HepG2 (cell line): ENCODE data around the gene STK11. TPM values are rescaled to one million over a fixed set of nuclear protein-coding genes. Genes with fewer than 3 reads are reported as not detected.

Experiments
- FOXO1 ChIP-seq: sonication (generic); formaldehyde crosslinking; IDR thresholded peaks from 2 replicates; pipeline ENCODE4 v1.4.0; 2020; ENCODE audit warnings: missing genetic modification reagents
- HOXA9 ChIP-seq: sonication (generic); formaldehyde crosslinking; IDR thresholded peaks from 2 replicates; pipeline ENCODE4 v1.8.1; 2022; ENCODE audit warnings: missing genetic modification reagents, mild to moderate bottlenecking, moderate library complexity, borderline replicate concordance
- PHF5A ChIP-seq: IDR thresholded peaks from one replicate; pipeline ENCODE4 v1.6.1; 2018; ENCODE audit warnings: low read depth, missing genetic modification reagents; ENCODE audit not compliant: unreplicated experiment
- POGZ ChIP-seq: sonication (generic); formaldehyde crosslinking; IDR thresholded peaks from 2 replicates; pipeline ENCODE4 v1.4.0; 2020; ENCODE audit warnings: mild to moderate bottlenecking, missing genetic modification reagents
- RELA ChIP-seq: sonication (generic); formaldehyde crosslinking; IDR thresholded peaks from 2 replicates; pipeline ENCODE4 v1.4.0; 2020; ENCODE audit warnings: missing genetic modification reagents
- STAG1 ChIP-seq: sonication (generic); formaldehyde crosslinking; IDR thresholded peaks from 2 replicates; pipeline ENCODE4 v1.4.0; 2020; ENCODE audit warnings: missing genetic modification reagents
- STAT5B ChIP-seq: sonication (generic); formaldehyde crosslinking; IDR thresholded peaks from 2 replicates; pipeline ENCODE4 v1.4.0; 2020; ENCODE audit warnings: missing genetic modification reagents
- YEATS4 ChIP-seq: sonication (generic); formaldehyde crosslinking; IDR thresholded peaks from 2 replicates; pipeline ENCODE4 v1.4.0; 2020; ENCODE audit warnings: missing genetic modification reagents, borderline replicate concordance
- ZC3H13 ChIP-seq: sonication (generic); formaldehyde crosslinking; IDR thresholded peaks from 2 replicates; pipeline ENCODE4 v1.8.1; 2023; ENCODE audit warnings: mild to moderate bottlenecking, missing genetic modification reagents, moderate library complexity
- ZNF335 ChIP-seq: sonication (generic); formaldehyde crosslinking; IDR thresholded peaks from 2 replicates; pipeline ENCODE4 v1.4.0; 2020; ENCODE audit warnings: missing genetic modification reagents
- ZNF790 ChIP-seq: sonication (generic); formaldehyde crosslinking; IDR thresholded peaks from 2 replicates; pipeline ENCODE4 v1.8.0; 2022; ENCODE audit warnings: missing genetic modification reagents, mild to moderate bottlenecking, borderline replicate concordance
- ZSCAN21 ChIP-seq: sonication (generic); formaldehyde crosslinking; IDR thresholded peaks from 2 replicates; pipeline ENCODE4 v1.8.0; 2022; ENCODE audit warnings: mild to moderate bottlenecking, missing genetic modification reagents, moderate library complexity, borderline replicate concordance
- ZSCAN25 ChIP-seq: sonication (generic); formaldehyde crosslinking; IDR thresholded peaks from 2 replicates; pipeline ENCODE4 v1.8.0; 2022; ENCODE audit warnings: mild to moderate bottlenecking, missing genetic modification reagents
- polyA plus RNA-seq, 8 experiments: library from polyadenylated mRNA; depleted of rRNA in 3 of 8; stranded (reverse) in 7 of 8; unstranded in 1 of 8; fragments of >200 nt; fragmentation: Illumina TruSeq in 4 of 8; extraction: Trizol in 4 of 8; gene quantifications; 2 replicates each; pipeline versions ENCODE4 v1.2.1 to v1.2.3, GENCODE V29; 2011 to 2016; ENCODE audit warnings: low read depth in 4 of 8, missing spikeins in 1 of 8, mixed read lengths in 1 of 8; ENCODE audit not compliant: insufficient read depth in 1 of 8
- total RNA-seq, 5 experiments: library from RNA; depleted of rRNA; stranded (reverse); fragments of >200 nt; fragmentation: Illumina TruSeq; extraction: Trizol; gene quantifications; 2 replicates each; pipeline ENCODE4 v1.2.3, GENCODE V29; 2016; ENCODE audit warnings: low read depth in 1 of 5
- TF ChIP-seq, protein P1 (sequence below): sonication (generic); formaldehyde crosslinking; conservative IDR thresholded peaks from 2 replicates; pipeline ENCODE4 v1.8.0; 2022; ENCODE audit warnings: mild to moderate bottlenecking, moderate library complexity, missing genetic modification reagents
- TF ChIP-seq, protein P2 (sequence below): sonication (generic); formaldehyde crosslinking; IDR thresholded peaks from 2 replicates; pipeline ENCODE4 v1.4.0; 2020; ENCODE audit warnings: missing genetic modification reagents, mild to moderate bottlenecking, borderline replicate concordance
- TF ChIP-seq, protein P3 (sequence below): sonication (generic); formaldehyde crosslinking; IDR thresholded peaks from 2 replicates; pipeline ENCODE4 v1.8.0; 2022; ENCODE audit warnings: missing genetic modification reagents, mild to moderate bottlenecking, inconsistent platforms, borderline replicate concordance
- TF ChIP-seq, protein P4 (sequence below): sonication (generic); formaldehyde crosslinking; IDR thresholded peaks from 2 replicates; pipeline ENCODE4 v1.5.0; 2020; ENCODE audit warnings: missing genetic modification reagents, mild to moderate bottlenecking, borderline replicate concordance
- TF ChIP-seq, protein P5 (sequence below): IDR thresholded peaks from 2 replicates; pipeline ENCODE4 v1.6.1; 2016; ENCODE audit warnings: missing compliant biosample characterization, missing genetic modification reagents, borderline replicate concordance
- TF ChIP-seq, protein P6 (sequence below): IDR thresholded peaks from 2 replicates; pipeline ENCODE4 v1.6.1; 2016

The STK11 gene
- total and polyA plus RNA-seq, 2 of the 13 experiments (the other 11 are each of a cell fraction or from before 2014, with no cell fraction given) = 27.5 to 43.6 TPM

DNA sequence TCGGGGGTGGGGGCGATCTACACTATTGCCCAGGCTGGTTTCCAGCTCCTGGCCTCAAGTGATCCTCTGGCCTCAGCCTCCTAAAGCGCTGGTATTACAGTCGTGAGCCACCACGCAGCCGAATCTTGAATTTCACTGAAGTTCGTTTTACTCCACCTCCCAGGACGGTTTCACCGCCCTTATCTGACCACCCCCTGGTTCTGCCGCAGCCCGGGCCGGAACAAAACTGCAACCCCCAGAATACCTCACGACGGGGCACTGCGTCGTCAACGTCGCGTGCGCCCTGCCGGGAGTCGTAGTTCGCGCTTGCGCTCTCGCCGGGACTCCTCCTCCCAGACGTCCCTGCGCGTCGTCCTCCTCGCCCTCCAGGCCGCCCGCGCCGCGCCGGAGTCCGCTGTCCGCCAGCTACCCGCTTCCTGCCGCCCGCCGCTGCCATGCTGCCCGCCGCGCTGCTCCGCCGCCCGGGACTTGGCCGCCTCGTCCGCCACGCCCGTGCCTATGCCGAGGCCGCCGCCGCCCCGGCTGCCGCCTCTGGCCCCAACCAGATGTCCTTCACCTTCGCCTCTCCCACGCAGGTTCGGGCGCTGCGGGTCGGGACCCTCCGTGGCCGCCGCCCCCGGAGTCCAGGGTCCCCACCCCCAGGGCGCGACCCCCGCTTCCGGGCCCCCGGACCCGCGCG lies 36.0 kb downstream of the STK11 start, which contains the start of gene ATP5F1D (continued):
- TF ChIP-seq, protein P1, sequence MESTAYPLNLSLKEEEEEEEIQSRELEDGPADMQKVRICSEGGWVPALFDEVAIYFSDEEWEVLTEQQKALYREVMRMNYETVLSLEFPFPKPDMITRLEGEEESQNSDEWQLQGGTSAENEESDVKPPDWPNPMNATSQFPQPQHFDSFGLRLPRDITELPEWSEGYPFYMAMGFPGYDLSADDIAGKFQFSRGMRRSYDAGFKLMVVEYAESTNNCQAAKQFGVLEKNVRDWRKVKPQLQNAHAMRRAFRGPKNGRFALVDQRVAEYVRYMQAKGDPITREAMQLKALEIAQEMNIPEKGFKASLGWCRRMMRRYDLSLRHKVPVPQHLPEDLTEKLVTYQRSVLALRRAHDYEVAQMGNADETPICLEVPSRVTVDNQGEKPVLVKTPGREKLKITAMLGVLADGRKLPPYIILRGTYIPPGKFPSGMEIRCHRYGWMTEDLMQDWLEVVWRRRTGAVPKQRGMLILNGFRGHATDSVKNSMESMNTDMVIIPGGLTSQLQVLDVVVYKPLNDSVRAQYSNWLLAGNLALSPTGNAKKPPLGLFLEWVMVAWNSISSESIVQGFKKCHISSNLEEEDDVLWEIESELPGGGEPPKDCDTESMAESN (CRISPR knock-in tag) = peak; percentile 6; the same call in 1 of the 2 replicates
- TF ChIP-seq YEATS4 (peak; percentile 65; the same call in 1 of the 2 replicates), HOXA9 (no peak), RELA (0 out of 2 replicates have a peak, but pooled peaks have one; percentile 51), ZNF790 (CRISPR knock-in tag) (0 out of 2 replicates have a peak, but pooled peaks have one; percentile 50), PHF5A (CRISPR knock-in tag) (peak; percentile 23), STAG1 (CRISPR knock-in tag) (no peak), STAT5B (CRISPR knock-in tag) (no peak), ZNF335 (CRISPR knock-in tag) (peak; percentile 98), FOXO1 (CRISPR knock-in tag) (peak; percentile 25; the same call in 1 of the 2 replicates), ZC3H13 (CRISPR knock-in tag) (no peak), ZSCAN25 (CRISPR knock-in tag) (peak; percentile 67; the same call in 1 of the 2 replicates), POGZ (CRISPR knock-in tag) (peak; percentile 53; the same call in 1 of the 2 replicates), ZSCAN21 (CRISPR knock-in tag) (peak; percentile 77; the same call in 1 of the 2 replicates)
- TF ChIP-seq, protein P2, sequence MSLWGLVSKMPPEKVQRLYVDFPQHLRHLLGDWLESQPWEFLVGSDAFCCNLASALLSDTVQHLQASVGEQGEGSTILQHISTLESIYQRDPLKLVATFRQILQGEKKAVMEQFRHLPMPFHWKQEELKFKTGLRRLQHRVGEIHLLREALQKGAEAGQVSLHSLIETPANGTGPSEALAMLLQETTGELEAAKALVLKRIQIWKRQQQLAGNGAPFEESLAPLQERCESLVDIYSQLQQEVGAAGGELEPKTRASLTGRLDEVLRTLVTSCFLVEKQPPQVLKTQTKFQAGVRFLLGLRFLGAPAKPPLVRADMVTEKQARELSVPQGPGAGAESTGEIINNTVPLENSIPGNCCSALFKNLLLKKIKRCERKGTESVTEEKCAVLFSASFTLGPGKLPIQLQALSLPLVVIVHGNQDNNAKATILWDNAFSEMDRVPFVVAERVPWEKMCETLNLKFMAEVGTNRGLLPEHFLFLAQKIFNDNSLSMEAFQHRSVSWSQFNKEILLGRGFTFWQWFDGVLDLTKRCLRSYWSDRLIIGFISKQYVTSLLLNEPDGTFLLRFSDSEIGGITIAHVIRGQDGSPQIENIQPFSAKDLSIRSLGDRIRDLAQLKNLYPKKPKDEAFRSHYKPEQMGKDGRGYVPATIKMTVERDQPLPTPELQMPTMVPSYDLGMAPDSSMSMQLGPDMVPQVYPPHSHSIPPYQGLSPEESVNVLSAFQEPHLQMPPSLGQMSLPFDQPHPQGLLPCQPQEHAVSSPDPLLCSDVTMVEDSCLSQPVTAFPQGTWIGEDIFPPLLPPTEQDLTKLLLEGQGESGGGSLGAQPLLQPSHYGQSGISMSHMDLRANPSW = no peak
- TF ChIP-seq, protein P3, sequence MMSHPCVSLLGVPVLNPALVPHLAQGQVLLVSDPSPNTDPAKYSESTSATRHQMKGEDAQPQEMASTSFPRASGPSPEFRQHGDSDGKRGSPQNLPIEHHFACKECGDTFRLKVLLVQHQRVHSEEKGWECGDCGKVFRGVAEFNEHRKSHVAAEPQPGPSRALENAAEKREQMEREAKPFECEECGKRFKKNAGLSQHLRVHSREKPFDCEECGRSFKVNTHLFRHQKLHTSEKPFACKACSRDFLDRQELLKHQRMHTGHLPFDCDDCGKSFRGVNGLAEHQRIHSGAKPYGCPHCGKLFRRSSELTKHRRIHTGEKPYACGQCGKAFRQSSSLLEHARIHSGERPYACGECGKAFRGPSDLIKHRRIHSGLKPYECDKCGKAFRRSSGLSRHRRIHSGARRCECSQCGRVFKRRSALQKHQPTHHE = peak; percentile 42; the same call in 1 of the 2 replicates
- TF ChIP-seq, protein P4, sequence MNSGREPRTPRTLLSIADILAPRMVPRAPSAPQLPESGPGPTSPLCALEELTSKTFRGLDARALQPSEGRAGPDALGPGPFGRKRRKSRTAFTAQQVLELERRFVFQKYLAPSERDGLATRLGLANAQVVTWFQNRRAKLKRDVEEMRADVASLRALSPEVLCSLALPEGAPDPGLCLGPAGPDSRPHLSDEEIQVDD (CRISPR knock-in tag) = 0 out of 2 replicates have a peak, but pooled peaks have one; percentile 45
- TF ChIP-seq, protein P5, sequence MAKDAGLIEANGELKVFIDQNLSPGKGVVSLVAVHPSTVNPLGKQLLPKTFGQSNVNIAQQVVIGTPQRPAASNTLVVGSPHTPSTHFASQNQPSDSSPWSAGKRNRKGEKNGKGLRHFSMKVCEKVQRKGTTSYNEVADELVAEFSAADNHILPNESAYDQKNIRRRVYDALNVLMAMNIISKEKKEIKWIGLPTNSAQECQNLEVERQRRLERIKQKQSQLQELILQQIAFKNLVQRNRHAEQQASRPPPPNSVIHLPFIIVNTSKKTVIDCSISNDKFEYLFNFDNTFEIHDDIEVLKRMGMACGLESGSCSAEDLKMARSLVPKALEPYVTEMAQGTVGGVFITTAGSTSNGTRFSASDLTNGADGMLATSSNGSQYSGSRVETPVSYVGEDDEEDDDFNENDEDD (CRISPR knock-in tag) = peak; percentile 61; the same call in 1 of the 2 replicates
- TF ChIP-seq, protein P6, sequence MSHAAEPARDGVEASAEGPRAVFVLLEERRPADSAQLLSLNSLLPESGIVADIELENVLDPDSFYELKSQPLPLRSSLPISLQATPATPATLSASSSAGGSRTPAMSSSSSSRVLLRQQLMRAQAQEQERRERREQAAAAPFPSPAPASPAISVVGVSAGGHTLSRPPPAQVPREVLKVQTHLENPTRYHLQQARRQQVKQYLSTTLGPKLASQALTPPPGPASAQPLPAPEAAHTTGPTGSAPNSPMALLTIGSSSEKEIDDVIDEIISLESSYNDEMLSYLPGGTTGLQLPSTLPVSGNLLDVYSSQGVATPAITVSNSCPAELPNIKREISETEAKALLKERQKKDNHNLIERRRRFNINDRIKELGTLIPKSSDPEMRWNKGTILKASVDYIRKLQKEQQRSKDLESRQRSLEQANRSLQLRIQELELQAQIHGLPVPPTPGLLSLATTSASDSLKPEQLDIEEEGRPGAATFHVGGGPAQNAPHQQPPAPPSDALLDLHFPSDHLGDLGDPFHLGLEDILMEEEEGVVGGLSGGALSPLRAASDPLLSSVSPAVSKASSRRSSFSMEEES (CRISPR knock-in tag) = peak; percentile 15; the same call in 1 of the 2 replicates
